Measurements from ENCODE around the gene GDPD4.

GDPD4 gene

GRCh38 chr11:77203901-77204753, 97.4 kb downstream of the GDPD4 start:
- DNase-seq, result no peak

GRCh38 chr11:77202941-77203900, 98.3 kb downstream of the GDPD4 start:
- DNase-seq, result no peak

- no peak for DNase-seq
Observed at GRCh38 chr11:77201991-77202841, 99.3 kb downstream of the GDPD4 start.

- DNase-seq, result no peak
Observed at GRCh38 chr11:77201370-77201769, 100.1 kb downstream of the GDPD4 start.

- no peak for DNase-seq
Observed at GRCh38 chr11:77200351-77201268, 100.9 kb downstream of the GDPD4 start.

- DNase-seq, result no peak
Observed at GRCh38 chr11:77199137-77199745, 102.2 kb downstream of the GDPD4 start.

- DNase-seq, result no peak
Observed at GRCh38 chr11:77198440-77198849, 103.0 kb downstream of the GDPD4 start.

- no peak for DNase-seq
Observed at GRCh38 chr11:77197626-77198320, 103.7 kb downstream of the GDPD4 start.

GRCh38 chr11:77196961-77197360, 104.5 kb downstream of the GDPD4 start:
- no peak for DNase-seq

GRCh38 chr11:77195071-77195755, 106.3 kb downstream of the GDPD4 start:
- DNase-seq, result no peak

GRCh38 chr11:77193911-77194830, 107.3 kb downstream of the GDPD4 start:
- DNase-seq, result no peak

GRCh38 chr11:77193167-77193566, 108.3 kb downstream of the GDPD4 start:
- DNase-seq, result no peak

- DNase-seq, result peak; percentile 25 to 48
Observed at GRCh38 chr11:77191823-77192495, 109.5 kb downstream of the GDPD4 start.

GRCh38 chr11:77191429-77191822, 110.1 kb downstream of the GDPD4 start:
- no peak for DNase-seq

- no peak for DNase-seq
Observed at GRCh38 chr11:77190331-77191075, 111.0 kb downstream of the GDPD4 start.

GRCh38 chr11:77189588-77190210, 111.8 kb downstream of the GDPD4 start:
- DNase-seq, result no peak
